H7 (cell line): ENCODE data around the gene DNAI1. TPM values are rescaled to one million over a fixed set of nuclear protein-coding genes. Genes with fewer than 3 reads are reported as not detected.
A peak's percentile ranks its signal among the peaks of the same experiment; 100 is the strongest.

Experiments used
- DNase-seq: peaks from one replicate; pipeline ENCODE4 v3.0.0; 2012
- H3K27me3 ChIP-seq: 2 replicates; pipeline ENCODE4 v1.6.0; 2011; ENCODE audit warnings: mild to moderate bottlenecking, low read length; ENCODE audit not compliant: control insufficient read depth, insufficient read depth
- H3K36me3 ChIP-seq: replicated peaks from 2 replicates; pipeline ENCODE4 v1.5.1; 2011; ENCODE audit warnings: low read length; ENCODE audit not compliant: control insufficient read depth, insufficient read depth
- H3K4me3 ChIP-seq: 2 replicates; pipeline ENCODE4 v1.5.1; 2011; ENCODE audit warnings: low read depth, mild to moderate bottlenecking, control low read depth, low read length, moderate library complexity; ENCODE audit not compliant: insufficient read depth
- total RNA-seq: library from RNA; depleted of rRNA; stranded (reverse); fragments of >200 nt; shearing (Covaris generic); gene quantifications from 2 replicates; pipeline ENCODE4 v1.2.3, GENCODE V29; 2014

The DNAI1 gene
- total RNA-seq, 1 experiment from 2014 or later = 0.35 TPM

- H3K36me3 ChIP-seq = no peaks in the 10 kb centered on the region
- H3K4me3 ChIP-seq = no peak overlapping the region
- DNase-seq = no peak
- no peaks in the 10 kb centered on the region; the same call in 1 of the 2 replicates for H3K27me3 ChIP-seq
Observed at GRCh38 chr9:34506623-34507022, 48.0 kb downstream of the DNAI1 start.

- Histone ChIP-seq H3K36me3 (no peaks in the 10 kb centered on the region), H3K27me3 (no peaks in the 10 kb centered on the region; the same call in 1 of the 2 replicates), H3K4me3 (no peak overlapping the region)
- DNase-seq = no peak
Observed at GRCh38 chr9:34507556-34507955, 49.0 kb downstream of the DNAI1 start.

GRCh38 chr9:34507966-34508365 lies 49.4 kb downstream of the DNAI1 start:
- Histone ChIP-seq H3K36me3 (no peaks in the 10 kb centered on the region), H3K4me3 (no peak overlapping the region), H3K27me3 (no peaks in the 10 kb centered on the region; the same call in 1 of the 2 replicates)
- no peak for DNase-seq

- no peak for DNase-seq
- H3K4me3 ChIP-seq = no peak overlapping the region
- H3K36me3 ChIP-seq = no peaks in the 10 kb centered on the region
- no peaks in the 10 kb centered on the region; the same call in 1 of the 2 replicates for H3K27me3 ChIP-seq
Observed at GRCh38 chr9:34508463-34508862, 49.9 kb downstream of the DNAI1 start.

GRCh38 chr9:34508951-34509350 lies 50.3 kb downstream of the DNAI1 start:
- H3K4me3 ChIP-seq = no peak overlapping the region
- DNase-seq = no peak
- H3K27me3 ChIP-seq = no peaks in the 10 kb centered on the region; the same call in 1 of the 2 replicates
- no peaks in the 10 kb centered on the region for H3K36me3 ChIP-seq

- H3K36me3 ChIP-seq = no peaks in the 10 kb centered on the region
- no peaks in the 10 kb centered on the region for H3K27me3 ChIP-seq
- DNase-seq = no peak
- H3K4me3 ChIP-seq = no peak overlapping the region
Observed at GRCh38 chr9:34510497-34511468, 52.2 kb downstream of the DNAI1 start.

- no peaks in the 10 kb centered on the region for H3K27me3 ChIP-seq
- no peaks in the 10 kb centered on the region for H3K36me3 ChIP-seq
- DNase-seq = peak; percentile 70
- no peak overlapping the region for H3K4me3 ChIP-seq
Observed at GRCh38 chr9:34512131-34513078, 53.8 kb downstream of the DNAI1 start.

GRCh38 chr9:34513567-34514214 lies 55.1 kb downstream of the DNAI1 start:
- no peak overlapping the region for H3K4me3 ChIP-seq
- peak; percentile 84 for DNase-seq

GRCh38 chr9:34514401-34514800 lies 55.8 kb downstream of the DNAI1 start:
- no peak overlapping the region for H3K4me3 ChIP-seq
- no peaks in the 10 kb centered on the region for H3K27me3 ChIP-seq
- DNase-seq = no peak

More at GRCh38 chr9:34513567-34514214, 55.1 kb downstream of the DNAI1 start:
- Histone ChIP-seq H3K36me3 (no peaks in the 10 kb centered on the region), H3K27me3 (no peaks in the 10 kb centered on the region)

GRCh38 chr9:34514816-34515215 lies 56.2 kb downstream of the DNAI1 start:
- no peak overlapping the region for H3K4me3 ChIP-seq
- DNase-seq = no peak
- no peaks in the 10 kb centered on the region; the same call in 1 of the 2 replicates for H3K27me3 ChIP-seq
- no peaks in the 10 kb centered on the region for H3K36me3 ChIP-seq

More at GRCh38 chr9:34514401-34514800, 55.8 kb downstream of the DNAI1 start:
- no peaks in the 10 kb centered on the region for H3K36me3 ChIP-seq

- Histone ChIP-seq H3K4me3 (no peak overlapping the region), H3K27me3 (peaks cover 2% of the 10 kb centered on the region; the same call in 1 of the 2 replicates), H3K36me3 (no peaks in the 10 kb centered on the region)
- DNase-seq = no peak
Observed at GRCh38 chr9:34515959-34516358, 57.4 kb downstream of the DNAI1 start.

GRCh38 chr9:34517185-34517584 lies 58.6 kb downstream of the DNAI1 start:
- peaks cover 6% of the 10 kb centered on the region for H3K27me3 ChIP-seq
- H3K36me3 ChIP-seq = no peaks in the 10 kb centered on the region
- DNase-seq = no peak
- H3K4me3 ChIP-seq = no peak overlapping the region

- H3K4me3 ChIP-seq = no peak overlapping the region
- H3K36me3 ChIP-seq = no peaks in the 10 kb centered on the region
- no peak for DNase-seq
- H3K27me3 ChIP-seq = peaks cover 11% of the 10 kb centered on the region
Observed at GRCh38 chr9:34518110-34518616, 59.6 kb downstream of the DNAI1 start.

GRCh38 chr9:34518896-34519295 lies 60.3 kb downstream of the DNAI1 start:
- no peak for DNase-seq
- Histone ChIP-seq H3K4me3 (no peak overlapping the region), H3K27me3 (peaks cover 15% of the 10 kb centered on the region), H3K36me3 (no peaks in the 10 kb centered on the region)
